Kidney (tissue), 14 donors: ENCODE results near the gene SUSD4. TPM values are rescaled to one million over a fixed set of nuclear protein-coding genes. Genes with fewer than 3 reads are reported as not detected.

Experiments used
- DNase-seq, 5 donors: peaks; one replicate each; pipeline ENCODE4 v3.0.0-alpha.2; 2013 to 2020
- FAIRE-seq: peaks from 2 replicates; lab custom pipeline; 2012; peaks lifted over from hg19 to GRCh38; lab: Jason Lieb, UNC
- H3K27ac ChIP-seq, 2 donors: one replicate each; pipeline ENCODE4 v1.7.0; 2013; ENCODE audit warnings: low read depth in 2 of 2, low read length in 2 of 2, inconsistent platforms in 1 of 2
- H3K27me3 ChIP-seq: one replicate; pipeline ENCODE4 v1.7.1; 2013; ENCODE audit warnings: low read length, inconsistent platforms; ENCODE audit not compliant: control insufficient read depth, insufficient read depth
- H3K36me3 ChIP-seq, 3 donors: one replicate each; pipeline versions ENCODE4 v1.7.0 to v1.7.1; 2013; ENCODE audit warnings: low read length in 3 of 3, control low read depth in 1 of 3, inconsistent platforms in 1 of 3; ENCODE audit not compliant: insufficient read depth in 3 of 3, control insufficient read depth in 2 of 3
- H3K4me1 ChIP-seq, 3 donors: one replicate each; pipeline versions ENCODE4 v1.7.0 to v1.7.1; 2013; ENCODE audit warnings: low read length in 3 of 3, inconsistent platforms in 1 of 3, low read depth in 1 of 3; ENCODE audit not compliant: control insufficient read depth in 2 of 3, insufficient read depth in 2 of 3
- H3K4me3 ChIP-seq, 3 donors: one replicate each; pipeline versions ENCODE4 v1.7.0 to v1.8.1; 2013; ENCODE audit warnings: low read length in 3 of 3, control low read depth in 1 of 3, inconsistent platforms in 1 of 3
- H3K9ac ChIP-seq, 3 donors: one replicate each; pipeline versions ENCODE4 v1.7.0 to v1.7.1; 2013; ENCODE audit warnings: low read length in 3 of 3, control low read depth in 1 of 3, inconsistent platforms in 1 of 3
- H3K9me3 ChIP-seq, 3 donors: one replicate each; pipeline versions ENCODE4 v1.7.0 to v1.7.1; 2013; ENCODE audit warnings: low read length in 3 of 3, control low read depth in 1 of 3, inconsistent platforms in 1 of 3; ENCODE audit not compliant: control insufficient read depth in 2 of 3, insufficient read depth in 1 of 3
- CTCF ChIP-seq: IDR thresholded peaks from 3 replicates; pipeline ENCODE4 v1.5.1; 2012; ENCODE audit warnings: mild to moderate bottlenecking, moderate library complexity, borderline replicate concordance; ENCODE audit not compliant: insufficient read depth; ENCODE audit errors: extremely low read depth
- intact Hi-C: fragments of 100-400 bp; cut with DNase I; formaldehyde crosslinking; loops from one replicate; pipeline ENCODE4 v1.11.1; 2022
- polyA plus RNA-seq: library from polyadenylated mRNA; stranded (reverse); fragments of 350-450 nt; fragmentation: Illumina TruSeq; extraction: RNeasy Lipid Tissue Mini Kit (QIAGEN cat#74804); gene quantifications from one replicate; pipeline ENCODE4 v1.2.3, GENCODE V29; 2014; ENCODE audit warnings: low read depth, low replicate concordance; ENCODE audit not compliant: insufficient read depth
- total RNA-seq: library from RNA; stranded (reverse); fragmentation: NEBNext Ultra II Directional; extraction: Animal tissue kit (Norgen Biotek cat#: 25700); gene quantifications from one replicate; pipeline ENCODE4 v1.2.1, GENCODE V29; 2021
- donor health status: control.
- donor health status: control.
- donor health status: control.
- donor health status: control.
- donor health status: control.
- donor health status: DM: yes; HTN: yes; CAD: no.
- donor health status: Normal renal cell carcinoma (clear cell type).

SUSD4 gene
- total and polyA plus RNA-seq, 2 donors from 2014 or later = 14.0 to 23.7 TPM

- no peaks in the 10 kb centered on the region for H3K27me3 ChIP-seq
- no peak overlapping the region for H3K4me3 ChIP-seq
- intact Hi-C loops = no loop called here
- H3K36me3 ChIP-seq = no peaks in the 10 kb centered on the region
- no peaks in the 10 kb centered on the region for H3K9me3 ChIP-seq
- no peak overlapping the region for H3K9ac ChIP-seq
- DNase-seq (no peak), FAIRE-seq (no peak)
- TF ChIP-seq CTCF = no peak
- H3K27ac ChIP-seq = no peak overlapping the region
- H3K4me1 ChIP-seq = no peaks in the 10 kb centered on the region
Measured at GRCh38 chr1:223276029-223276428, 87.9 kb downstream of the SUSD4 start.

- no peak for TF ChIP-seq CTCF
- H3K4me3 ChIP-seq = no peak overlapping the region
- no peaks in the 10 kb centered on the region for H3K9me3 ChIP-seq
- H3K27ac ChIP-seq = no peak overlapping the region
- H3K27me3 ChIP-seq = no peaks in the 10 kb centered on the region
- H3K4me1 ChIP-seq = no peaks in the 10 kb centered on the region
- H3K36me3 ChIP-seq = no peaks in the 10 kb centered on the region
- intact Hi-C loops = no loop called here
- DNase-seq (no peak), FAIRE-seq (no peak)
- no peak overlapping the region for H3K9ac ChIP-seq
Measured at GRCh38 chr1:223273511-223273910, 90.5 kb downstream of the SUSD4 start.

- no peaks in the 10 kb centered on the region for H3K27me3 ChIP-seq
- H3K4me1 ChIP-seq = no peaks in the 10 kb centered on the region
- no peak overlapping the region for H3K9ac ChIP-seq
- H3K4me3 ChIP-seq = no peak overlapping the region
- intact Hi-C loops = no loop called here
- no peak for DNase-seq
- H3K36me3 ChIP-seq = no peaks in the 10 kb centered on the region
- no peaks in the 10 kb centered on the region for H3K9me3 ChIP-seq
- TF ChIP-seq CTCF = no peak
- H3K27ac ChIP-seq = no peak overlapping the region
- no peak for FAIRE-seq
Measured at GRCh38 chr1:223271085-223271781, 92.7 kb downstream of the SUSD4 start.

- Histone ChIP-seq H3K4me3 (no peak overlapping the region), H3K36me3 (no peaks in the 10 kb centered on the region), H3K27me3 (no peaks in the 10 kb centered on the region), H3K9ac (no peak overlapping the region), H3K9me3 (no peaks in the 10 kb centered on the region), H3K27ac (no peak overlapping the region), H3K4me1 (no peaks in the 10 kb centered on the region)
- FAIRE-seq (no peak), DNase-seq (no peak)
- intact Hi-C loops = no loop called here
- no peak for TF ChIP-seq CTCF
Measured at GRCh38 chr1:223270155-223270554, 93.8 kb downstream of the SUSD4 start.
